Neuron (in vitro differentiated cells): ENCODE measurements around the gene GMDS.

Source experiments
- H2AFZ ChIP-seq: one replicate; pipeline ENCODE4 v1.6.1; 2013; ENCODE audit warnings: low read depth, mild to moderate bottlenecking, inconsistent platforms, low read length, moderate library complexity
- H3K27me3 ChIP-seq: one replicate; pipeline ENCODE4 v1.6.1; 2013; ENCODE audit warnings: low read length; ENCODE audit not compliant: insufficient read depth
- H3K36me3 ChIP-seq: one replicate; pipeline ENCODE4 v1.6.1; 2013; ENCODE audit warnings: low read length; ENCODE audit not compliant: insufficient read depth
- H3K4me1 ChIP-seq: one replicate; pipeline ENCODE4 v1.6.1; 2013; ENCODE audit warnings: low read length; ENCODE audit not compliant: insufficient read depth
- H3K4me3 ChIP-seq: 2 replicates; pipeline ENCODE4 v1.5.1; 2013; ENCODE audit warnings: mild to moderate bottlenecking, low read length, moderate library complexity
- H3K9me3 ChIP-seq: one replicate; pipeline ENCODE4 v1.6.1; 2013; ENCODE audit warnings: low read length

Gene GMDS

GRCh38 chr6:1634081-1634480 lies 611.3 kb downstream of the GMDS start:
- no peaks in the 10 kb centered on the region for H3K36me3 ChIP-seq
- no peaks in the 10 kb centered on the region for H3K4me1 ChIP-seq
- no peaks in the 10 kb centered on the region for H3K9me3 ChIP-seq
- H2AFZ ChIP-seq: no peak overlapping the region
- H3K4me3 ChIP-seq: no peak overlapping the region
- H3K27me3 ChIP-seq: no peaks in the 10 kb centered on the region

DNA sequence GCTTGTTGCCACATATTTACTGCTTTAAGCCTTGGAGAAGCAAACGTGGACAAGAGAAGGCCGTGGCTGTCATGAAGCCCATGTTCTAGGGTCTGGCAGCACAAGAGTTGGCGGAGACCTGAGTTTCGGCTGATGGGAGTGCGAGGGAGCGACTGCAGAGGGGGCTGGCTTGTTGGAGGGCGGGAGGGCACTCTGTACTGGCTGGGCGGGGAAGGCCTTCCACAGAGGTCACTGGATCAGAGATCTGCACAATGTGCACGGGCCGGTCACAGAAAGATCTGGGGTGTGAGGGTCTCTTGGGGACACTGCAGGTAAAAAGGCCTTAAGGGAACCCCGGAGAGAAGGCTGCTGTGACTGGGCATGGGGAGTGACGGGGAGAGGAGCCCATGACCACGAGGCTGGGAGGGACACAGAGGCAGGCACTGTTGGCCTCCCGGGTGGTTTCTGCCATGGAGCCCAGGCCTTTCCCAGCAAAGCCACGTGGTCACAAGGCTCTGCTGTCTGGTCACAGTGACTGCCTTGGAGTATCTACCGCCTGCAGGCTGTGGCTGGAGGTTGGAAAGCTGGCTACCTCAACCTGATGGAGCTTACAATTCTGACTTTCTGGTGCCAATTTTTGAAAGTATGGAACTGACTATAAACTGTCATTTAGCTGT lies 611.9 kb downstream of the GMDS start:
- Histone ChIP-seq H3K9me3 (no peaks in the 10 kb centered on the region), H3K27me3 (no peaks in the 10 kb centered on the region), H3K4me1 (no peaks in the 10 kb centered on the region), H3K36me3 (no peaks in the 10 kb centered on the region), H2AFZ (no peak overlapping the region), H3K4me3 (no peak overlapping the region)

- H3K4me3 ChIP-seq: no peak overlapping the region
- H3K9me3 ChIP-seq: no peaks in the 10 kb centered on the region
- no peak overlapping the region for H2AFZ ChIP-seq
- H3K27me3 ChIP-seq: peaks cover 11% of the 10 kb centered on the region
- no peaks in the 10 kb centered on the region for H3K4me1 ChIP-seq
- H3K36me3 ChIP-seq: no peaks in the 10 kb centered on the region
Observed at GRCh38 chr6:1631251-1631650, 614.2 kb downstream of the GMDS start.

GRCh38 chr6:1630771-1631217 lies 614.6 kb downstream of the GMDS start:
- H3K4me3 ChIP-seq: no peak overlapping the region
- H3K27me3 ChIP-seq: peaks cover 15% of the 10 kb centered on the region
- H3K9me3 ChIP-seq: peaks cover 3% of the 10 kb centered on the region
- H3K36me3 ChIP-seq: no peaks in the 10 kb centered on the region
- no peaks in the 10 kb centered on the region for H3K4me1 ChIP-seq
- no peak overlapping the region for H2AFZ ChIP-seq

DNA sequence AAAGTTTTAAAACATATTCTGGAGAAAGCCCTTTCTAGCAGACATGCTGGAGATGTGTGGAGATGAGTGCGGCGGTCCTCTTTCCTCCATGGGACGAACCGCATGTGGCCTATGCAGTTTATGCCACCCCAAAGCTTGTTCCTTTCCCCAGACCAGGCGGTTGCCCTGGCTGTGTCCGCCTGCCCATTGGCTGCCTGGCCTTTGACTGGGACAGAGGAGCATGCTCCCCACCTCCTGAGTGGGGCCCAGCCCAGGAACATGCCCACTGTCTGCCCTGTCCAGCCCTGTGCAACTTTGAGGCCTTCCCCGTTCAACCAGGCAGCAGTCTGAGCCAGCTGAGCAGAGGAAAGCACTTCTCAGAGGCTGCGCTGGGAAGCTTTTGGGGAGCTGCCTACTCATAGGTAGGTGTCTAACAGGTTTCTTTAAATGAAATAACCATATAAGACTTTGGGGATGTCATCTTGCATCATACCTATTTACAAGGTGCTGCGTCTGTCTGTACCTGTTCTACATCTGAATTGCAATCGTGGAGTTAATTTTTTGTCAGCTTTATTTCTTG lies 615.1 kb downstream of the GMDS start:
- Histone ChIP-seq H3K4me1 (no peaks in the 10 kb centered on the region), H2AFZ (no peak overlapping the region), H3K9me3 (peaks cover 4% of the 10 kb centered on the region), H3K27me3 (peaks cover 20% of the 10 kb centered on the region), H3K36me3 (no peaks in the 10 kb centered on the region), H3K4me3 (no peak overlapping the region)

DNA sequence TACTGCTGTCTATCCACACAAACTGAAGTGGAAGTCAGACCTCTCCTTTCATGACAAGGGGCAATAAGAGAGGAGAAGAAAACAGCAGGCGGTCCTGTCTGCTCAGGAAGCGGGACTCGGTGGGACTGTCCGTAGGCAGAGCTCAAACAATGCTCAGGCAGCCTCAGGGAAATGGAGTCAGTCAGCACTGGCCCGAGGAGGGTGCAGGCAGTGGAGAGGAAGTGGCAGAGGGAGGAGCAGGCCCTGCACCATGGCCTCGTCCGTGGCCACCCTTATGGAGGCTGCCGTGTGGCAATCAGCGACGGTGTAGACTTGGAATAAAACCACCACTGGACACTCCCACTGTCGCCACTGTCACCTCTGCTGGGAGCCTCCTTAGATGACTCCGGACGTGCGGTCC lies 616.1 kb downstream of the GMDS start:
- Histone ChIP-seq H3K4me1 (no peaks in the 10 kb centered on the region), H3K4me3 (no peak overlapping the region), H3K27me3 (peaks cover 30% of the 10 kb centered on the region), H3K36me3 (no peaks in the 10 kb centered on the region), H2AFZ (no peak overlapping the region), H3K9me3 (peaks cover 10% of the 10 kb centered on the region)

- peaks cover 12% of the 10 kb centered on the region for H3K9me3 ChIP-seq
- peaks cover 3% of the 10 kb centered on the region for H3K4me1 ChIP-seq
- no peaks in the 10 kb centered on the region for H3K36me3 ChIP-seq
- peaks cover 43% of the 10 kb centered on the region for H3K27me3 ChIP-seq
- no peak overlapping the region for H2AFZ ChIP-seq
- no peak overlapping the region for H3K4me3 ChIP-seq
Observed at GRCh38 chr6:1627827-1628560, 617.4 kb downstream of the GMDS start.

GRCh38 chr6:1626481-1626880 lies 618.9 kb downstream of the GMDS start:
- Histone ChIP-seq H3K9me3 (peaks cover 12% of the 10 kb centered on the region), H3K27me3 (peaks cover 57% of the 10 kb centered on the region), H3K36me3 (no peaks in the 10 kb centered on the region), H3K4me3 (no peak overlapping the region), H2AFZ (no peak overlapping the region), H3K4me1 (peaks cover 3% of the 10 kb centered on the region)

DNA sequence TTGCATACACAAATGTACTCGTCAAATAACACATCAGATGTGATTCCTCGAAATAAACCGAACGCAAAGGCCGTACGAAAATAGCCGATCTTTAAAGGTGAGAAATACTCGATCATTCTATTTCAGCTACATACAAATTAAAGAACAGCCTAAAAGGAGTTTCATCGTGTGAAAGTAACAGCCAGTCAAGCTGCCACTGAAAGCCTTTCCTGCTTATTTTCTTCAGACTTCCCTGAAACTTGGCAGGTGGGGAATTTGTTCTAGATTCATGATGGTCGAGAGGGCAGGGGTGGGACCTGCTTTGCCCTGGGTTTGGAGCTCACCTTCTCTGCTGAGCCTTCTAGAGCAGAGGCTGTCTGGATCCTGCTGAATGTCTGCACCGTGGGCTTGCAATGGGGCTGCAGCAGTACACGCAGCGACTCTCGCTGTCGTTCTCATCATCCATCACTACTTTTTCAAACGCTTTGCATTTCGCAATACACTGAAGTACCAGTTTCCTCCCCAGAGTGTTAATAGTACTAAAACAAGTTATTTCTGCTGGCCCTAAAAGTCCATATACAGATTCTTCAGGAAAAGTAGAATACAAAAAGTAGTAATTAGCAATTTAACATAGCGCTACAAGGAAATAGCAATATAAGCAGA lies 619.5 kb downstream of the GMDS start:
- H3K9me3 ChIP-seq: peaks cover 16% of the 10 kb centered on the region
- H3K4me1 ChIP-seq: peaks cover 3% of the 10 kb centered on the region
- no peaks in the 10 kb centered on the region for H3K36me3 ChIP-seq
- no peak overlapping the region for H3K4me3 ChIP-seq
- no peak overlapping the region for H2AFZ ChIP-seq
- H3K27me3 ChIP-seq: peaks cover 63% of the 10 kb centered on the region

GRCh38 chr6:1624851-1625781 lies 620.3 kb downstream of the GMDS start:
- H3K9me3 ChIP-seq: peaks cover 19% of the 10 kb centered on the region
- H3K4me3 ChIP-seq: peak overlapping the region; percentile 20
- H3K27me3 ChIP-seq: peaks cover 71% of the 10 kb centered on the region
- peaks cover 3% of the 10 kb centered on the region for H3K4me1 ChIP-seq
- H3K36me3 ChIP-seq: no peaks in the 10 kb centered on the region
- H2AFZ ChIP-seq: no peak overlapping the region

DNA sequence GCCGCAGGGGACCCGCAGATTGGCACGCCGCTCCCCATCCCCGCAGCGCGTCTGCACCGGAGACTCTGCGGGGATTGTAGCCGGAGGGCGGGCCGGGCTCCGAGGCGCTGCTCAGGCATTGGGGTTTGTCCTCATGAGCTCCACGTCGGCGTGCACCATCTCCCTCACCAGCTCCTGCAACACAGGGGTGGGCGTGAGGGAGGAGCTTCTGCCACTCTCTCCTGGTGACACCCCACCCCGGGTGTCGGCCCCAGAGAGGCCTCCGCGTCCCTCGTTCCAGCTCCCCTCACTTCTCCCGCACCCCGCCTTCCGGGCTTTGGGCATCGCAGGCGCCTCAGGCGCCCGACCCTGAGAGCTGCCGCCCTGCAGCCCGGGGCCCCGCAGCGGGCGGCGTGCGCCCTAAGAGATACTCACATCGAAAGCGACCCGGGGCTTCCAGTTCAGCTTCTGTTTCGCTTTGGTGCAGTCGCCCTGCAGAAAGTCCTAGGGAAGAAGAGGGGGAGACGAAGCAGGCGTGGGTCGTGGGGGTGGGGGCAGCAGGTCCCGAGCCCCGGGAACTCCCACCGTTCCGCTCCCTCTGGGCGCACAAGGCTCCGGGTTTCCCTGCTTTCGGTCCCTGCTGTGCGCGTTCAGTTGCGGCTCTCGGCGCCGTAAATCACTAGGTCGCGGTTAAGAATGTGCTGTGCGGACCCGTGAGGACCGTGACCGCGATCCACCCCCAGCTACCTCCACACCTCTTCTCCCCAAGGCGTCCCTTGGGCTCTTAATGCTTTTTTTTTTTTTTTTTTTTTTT lies 621.2 kb downstream of the GMDS start:
- Histone ChIP-seq H2AFZ (no peak overlapping the region), H3K36me3 (no peaks in the 10 kb centered on the region), H3K27me3 (peaks cover 77% of the 10 kb centered on the region), H3K9me3 (peaks cover 19% of the 10 kb centered on the region), H3K4me3 (peak overlapping the region; percentile 20), H3K4me1 (peaks cover 3% of the 10 kb centered on the region)

DNA sequence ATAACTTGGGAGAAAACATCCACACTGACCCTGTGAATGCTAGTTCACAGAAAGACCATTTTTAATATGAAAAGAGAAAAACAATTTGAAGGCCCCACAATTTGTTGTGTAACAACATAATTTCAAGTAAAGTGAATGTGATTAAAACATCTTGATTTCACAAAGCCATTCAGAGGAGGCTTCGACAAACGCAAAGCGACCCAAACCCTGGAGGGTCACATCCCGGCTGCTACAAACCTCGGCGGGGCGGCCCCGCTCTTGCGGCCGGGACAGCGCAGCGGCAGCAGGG lies 621.7 kb downstream of the GMDS start:
- H3K27me3 ChIP-seq: peaks cover 83% of the 10 kb centered on the region
- H3K9me3 ChIP-seq: peaks cover 19% of the 10 kb centered on the region
- no peak overlapping the region for H3K4me3 ChIP-seq
- H2AFZ ChIP-seq: no peak overlapping the region
- H3K36me3 ChIP-seq: no peaks in the 10 kb centered on the region
- H3K4me1 ChIP-seq: peaks cover 3% of the 10 kb centered on the region
